HFFc6 (cell line): ENCODE data around the gene L3MBTL3. TPM values are rescaled to one million over a fixed set of nuclear protein-coding genes. Genes with fewer than 3 reads are reported as not detected.

Source experiments
- DNase-seq: peaks from one replicate; pipeline ENCODE4 v3.0.0-alpha.2; 2018
- H3K27ac Mint-ChIP-seq: 2 replicates; pipeline ENCODE4 v1.8.0; 2020; ENCODE audit warnings: mild to moderate bottlenecking, mixed read lengths
- H3K27me3 Mint-ChIP-seq: 2 replicates; pipeline ENCODE4 v1.8.0; 2021; ENCODE audit warnings: mild to moderate bottlenecking, moderate library complexity, mixed read lengths; ENCODE audit not compliant: insufficient read depth
- H3K36me3 Mint-ChIP-seq: 2 replicates; pipeline ENCODE4 v1.8.0; 2021; ENCODE audit warnings: low read depth, mixed read lengths
- H3K4me1 Mint-ChIP-seq: 2 replicates; pipeline ENCODE4 v1.8.0; 2020; ENCODE audit warnings: low read depth, mixed read lengths
- H3K4me3 Mint-ChIP-seq: 2 replicates; pipeline ENCODE4 v1.8.0; 2020; ENCODE audit warnings: mild to moderate bottlenecking, moderate library complexity, mixed read lengths
- H3K9me3 Mint-ChIP-seq: 2 replicates; pipeline ENCODE4 v1.8.0; 2020; ENCODE audit warnings: mild to moderate bottlenecking, mixed read lengths
- CTCF ChIP-seq: fragments of 200-600 bp; sonication (generic); IDR thresholded peaks from 2 replicates; pipeline ENCODE4 v1.5.0; 2021; ENCODE audit warnings: antibody characterized with exemption, mild to moderate bottlenecking
- total RNA-seq, 6 experiments: library from RNA; stranded (reverse); fragmentation: NEBNext Ultra II Directional; extraction: Animal tissue kit (Norgen Biotek cat#: 25700); gene quantifications; 2 replicates in 1 of 6; 3 replicates in 5 of 6; pipeline ENCODE4 v1.2.3, GENCODE V29; 2021

L3MBTL3 gene
- total RNA-seq, 6 experiments from 2014 or later: 7.4 to 8.8 (median 8.2) TPM

GRCh38 chr6:130134582-130134981 lies 116.2 kb downstream of the L3MBTL3 start:
- Mint-ChIP-seq H3K27ac (no peak overlapping the region), H3K27me3 (no peaks in the 10 kb centered on the region; the same call in 1 of the 2 replicates)
- no peak for TF ChIP-seq CTCF

GRCh38 chr6:130136798-130137197 lies 118.4 kb downstream of the L3MBTL3 start:
- H3K27ac Mint-ChIP-seq: no peak overlapping the region
- TF ChIP-seq CTCF: no peak
- no peaks in the 10 kb centered on the region for H3K9me3 Mint-ChIP-seq
- no peaks in the 10 kb centered on the region for H3K4me1 Mint-ChIP-seq
- no peaks in the 10 kb centered on the region; the same call in 1 of the 2 replicates for H3K27me3 Mint-ChIP-seq
- DNase-seq: no peak
- H3K4me3 Mint-ChIP-seq: no peak overlapping the region
- no peaks in the 10 kb centered on the region; the same call in 1 of the 2 replicates for H3K36me3 Mint-ChIP-seq

More at GRCh38 chr6:130134582-130134981, 116.2 kb downstream of the L3MBTL3 start:
- DNase-seq: no peak
- H3K9me3 Mint-ChIP-seq: no peaks in the 10 kb centered on the region
- no peaks in the 10 kb centered on the region for H3K36me3 Mint-ChIP-seq
- H3K4me3 Mint-ChIP-seq: no peak overlapping the region
- H3K4me1 Mint-ChIP-seq: peaks cover 5% of the 10 kb centered on the region

DNA sequence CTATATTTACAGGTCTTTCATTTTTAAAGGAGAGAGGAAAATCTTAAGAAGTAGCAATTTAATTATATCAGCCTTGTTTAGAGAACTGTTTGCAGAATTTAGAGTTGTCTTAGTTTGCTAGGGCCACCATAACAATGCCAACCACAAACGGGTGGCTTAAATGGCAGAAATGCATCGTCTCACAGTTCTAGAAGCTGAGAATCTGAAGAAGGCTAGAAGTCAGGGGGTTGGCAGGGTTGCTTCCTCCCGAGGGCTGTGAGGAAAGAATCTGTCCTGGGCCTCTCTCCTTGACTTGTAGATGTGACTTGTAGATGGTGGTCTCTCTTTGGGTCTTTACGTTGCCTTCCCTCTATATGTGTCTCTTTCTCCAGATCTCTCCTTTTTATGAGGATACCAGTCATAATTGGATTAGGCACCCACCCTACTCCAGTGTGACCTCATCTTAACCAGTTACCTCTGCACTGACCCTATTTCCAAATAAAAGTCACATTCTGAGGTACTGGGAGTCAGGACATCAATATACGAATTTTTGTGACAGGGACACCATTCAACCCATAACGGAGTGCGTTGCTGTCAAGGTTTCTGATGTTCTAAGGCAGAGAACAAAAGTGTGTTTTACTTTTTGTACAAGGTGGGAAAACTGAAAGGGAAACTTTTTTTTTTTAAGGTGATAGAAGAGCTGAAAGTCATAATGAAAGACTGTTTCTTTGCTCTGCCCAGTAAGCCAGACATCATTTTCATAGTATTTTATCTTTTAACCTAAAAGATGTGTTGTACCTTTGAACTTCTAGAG lies 119.9 kb downstream of the L3MBTL3 start:
- Mint-ChIP-seq H3K9me3 (no peaks in the 10 kb centered on the region), H3K4me1 (peaks cover under 1% of the 10 kb centered on the region; the same call in 1 of the 2 replicates), H3K36me3 (no peaks in the 10 kb centered on the region; the same call in 1 of the 2 replicates)

GRCh38 chr6:130138909-130139242 lies 120.5 kb downstream of the L3MBTL3 start:
- H3K27me3 Mint-ChIP-seq: no peaks in the 10 kb centered on the region; the same call in 1 of the 2 replicates
- no peak for TF ChIP-seq CTCF
- H3K4me1 Mint-ChIP-seq: peaks cover 6% of the 10 kb centered on the region
- H3K9me3 Mint-ChIP-seq: no peaks in the 10 kb centered on the region
- no peak overlapping the region for H3K4me3 Mint-ChIP-seq
- no peak for DNase-seq
- no peak overlapping the region for H3K27ac Mint-ChIP-seq
- H3K36me3 Mint-ChIP-seq: no peaks in the 10 kb centered on the region; the same call in 1 of the 2 replicates

More for the DNA sequence above, 119.9 kb downstream of the L3MBTL3 start:
- Mint-ChIP-seq H3K27me3 (no peaks in the 10 kb centered on the region; the same call in 1 of the 2 replicates), H3K27ac (no peak overlapping the region), H3K4me3 (no peak overlapping the region)
- DNase-seq: no peak
- no peak for TF ChIP-seq CTCF

- no peak overlapping the region for H3K27ac Mint-ChIP-seq
- no peaks in the 10 kb centered on the region; the same call in 1 of the 2 replicates for H3K27me3 Mint-ChIP-seq
- DNase-seq: no peak
- no peak for TF ChIP-seq CTCF
- no peak overlapping the region for H3K4me3 Mint-ChIP-seq
- no peaks in the 10 kb centered on the region; the same call in 1 of the 2 replicates for H3K36me3 Mint-ChIP-seq
- peaks cover 9% of the 10 kb centered on the region for H3K4me1 Mint-ChIP-seq
- H3K9me3 Mint-ChIP-seq: no peaks in the 10 kb centered on the region
Observed at GRCh38 chr6:130140084-130140483, 121.7 kb downstream of the L3MBTL3 start.
